Tibial nerve (tissue), 4 donors: ENCODE results near the gene CARM1. TPM values are rescaled to one million over a fixed set of nuclear protein-coding genes. Genes with fewer than 3 reads are reported as not detected.

Source experiments
- DNase-seq, 2 donors: peaks; one replicate each; pipeline ENCODE4 v3.0.0-alpha.2; 2019; ENCODE audit warnings: low spot score in 2 of 2
- H3K27ac ChIP-seq, 4 donors: fragments of 200-600 bp; sonication (generic) in 3 of 4; one replicate each; pipeline ENCODE4 v1.5.1; 2017 to 2019; ENCODE audit warnings: mild to moderate bottlenecking in 1 of 4
- H3K27me3 ChIP-seq, 2 donors: fragments of 200-600 bp; sonication (generic) in 1 of 2; one replicate each; pipeline versions ENCODE4 v1.5.1 to v1.6.0; 2017 to 2019
- H3K36me3 ChIP-seq, 3 donors: fragments of 200-600 bp; sonication (generic); one replicate each; pipeline ENCODE4 v1.5.1; 2018 to 2019
- H3K4me1 ChIP-seq, 4 donors: fragments of 200-600 bp; sonication (generic) in 3 of 4; one replicate each; pipeline ENCODE4 v1.5.1; 2017 to 2019
- H3K4me3 ChIP-seq, 4 donors: fragments of 200-600 bp; sonication (generic) in 3 of 4; one replicate each; pipeline ENCODE4 v1.5.1; 2017 to 2019; ENCODE audit warnings: mild to moderate bottlenecking in 1 of 4, moderate library complexity in 1 of 4
- H3K9me3 ChIP-seq, 4 donors: fragments of 200-600 bp; sonication (generic) in 3 of 4; one replicate each; pipeline ENCODE4 v1.5.1; 2017 to 2019
- EP300 ChIP-seq, 2 donors: sonication (generic); formaldehyde crosslinking; IDR thresholded peaks; one replicate each; pipeline ENCODE4 v1.6.1; 2017; ENCODE audit warnings: antibody characterized with exemption in 2 of 2, mild to moderate bottlenecking in 1 of 2
- POLR2A ChIP-seq, 2 donors: fragments of 450-650 bp; IDR thresholded peaks; one replicate each; pipeline ENCODE4 v1.6.1; 2017; ENCODE audit warnings: antibody characterized with exemption in 2 of 2, mild to moderate bottlenecking in 2 of 2, moderate library complexity in 2 of 2
- WGBS, 2 donors: methylation state at CpG; one replicate each; pipeline ENCODE4 v1.1.5; 2018; 5-methylcytosine and 5-hydroxymethylcytosine counted together
- small RNA-seq: library from RNA; depleted of rRNA; stranded (forward); fragments of <200 nt; gene quantifications from one replicate; pipeline ENCODE3, GENCODE V24; 2016
- total RNA-seq, 4 donors: library from RNA; depleted of rRNA; stranded (reverse); fragments of >200 nt; gene quantifications; one replicate each; pipeline ENCODE4 v1.1.0, GENCODE V29; 2016
- TF ChIP-seq, protein P1 (sequence below), 5 experiments: fragments of 200-600 bp in 3 of 5; fragments of 450-650 bp in 2 of 5; sonication (generic) in 3 of 5; IDR thresholded peaks; one replicate each; pipeline ENCODE4 v1.5.1; 2016 to 2019; ENCODE audit warnings: antibody characterized with exemption in 5 of 5, mild to moderate bottlenecking in 3 of 5, moderate library complexity in 2 of 5

The CARM1 gene
- total RNA-seq, 4 donors from 2014 or later: 13.5 to 22.8 (median 14.0) TPM

DNA sequence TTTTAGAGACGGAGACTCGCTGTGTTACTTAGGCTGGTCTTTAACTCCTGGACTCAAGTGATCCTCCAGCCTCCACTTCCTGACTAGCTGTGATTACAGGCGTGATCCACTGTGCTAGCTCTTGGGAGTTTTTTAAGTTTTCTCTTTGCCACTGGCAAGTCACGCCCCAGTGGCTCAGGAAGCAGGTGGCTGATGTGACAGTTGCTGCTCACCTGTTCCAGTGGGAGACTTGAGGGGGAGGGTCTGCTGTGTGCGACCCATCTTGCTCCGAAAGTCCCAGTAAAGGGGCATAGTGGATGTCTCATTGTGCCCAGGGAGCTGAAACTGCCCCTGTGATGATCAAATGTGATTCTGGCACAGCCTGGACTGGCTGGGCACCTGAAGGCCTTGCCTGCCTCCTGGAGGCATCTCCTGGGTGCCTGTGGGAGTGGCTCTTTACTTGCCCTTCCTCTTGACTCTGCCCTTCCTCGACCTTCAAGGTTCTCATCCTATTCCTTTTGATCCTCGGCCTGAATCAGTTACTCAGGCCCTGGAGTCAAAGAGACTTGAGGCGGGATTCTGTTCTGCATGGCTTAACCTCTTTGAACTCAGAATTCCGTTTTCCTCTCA is 97.3 kb downstream of the CARM1 start:
- WGBS, 2 donors: 44 to 54% methylated on average over 8 to 10 of the region's 10 CpGs
- H3K36me3 ChIP-seq: peaks cover 0 to 11% (median 0%) of the 10 kb centered on the region in 3 donors
- no peak for DNase-seq
- H3K27me3 ChIP-seq: no peaks in the 10 kb centered on the region
- TF ChIP-seq, protein P1, sequence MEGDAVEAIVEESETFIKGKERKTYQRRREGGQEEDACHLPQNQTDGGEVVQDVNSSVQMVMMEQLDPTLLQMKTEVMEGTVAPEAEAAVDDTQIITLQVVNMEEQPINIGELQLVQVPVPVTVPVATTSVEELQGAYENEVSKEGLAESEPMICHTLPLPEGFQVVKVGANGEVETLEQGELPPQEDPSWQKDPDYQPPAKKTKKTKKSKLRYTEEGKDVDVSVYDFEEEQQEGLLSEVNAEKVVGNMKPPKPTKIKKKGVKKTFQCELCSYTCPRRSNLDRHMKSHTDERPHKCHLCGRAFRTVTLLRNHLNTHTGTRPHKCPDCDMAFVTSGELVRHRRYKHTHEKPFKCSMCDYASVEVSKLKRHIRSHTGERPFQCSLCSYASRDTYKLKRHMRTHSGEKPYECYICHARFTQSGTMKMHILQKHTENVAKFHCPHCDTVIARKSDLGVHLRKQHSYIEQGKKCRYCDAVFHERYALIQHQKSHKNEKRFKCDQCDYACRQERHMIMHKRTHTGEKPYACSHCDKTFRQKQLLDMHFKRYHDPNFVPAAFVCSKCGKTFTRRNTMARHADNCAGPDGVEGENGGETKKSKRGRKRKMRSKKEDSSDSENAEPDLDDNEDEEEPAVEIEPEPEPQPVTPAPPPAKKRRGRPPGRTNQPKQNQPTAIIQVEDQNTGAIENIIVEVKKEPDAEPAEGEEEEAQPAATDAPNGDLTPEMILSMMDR (IDR thresholded peaks at IDR 0.05): no peak
- TF ChIP-seq EP300 (IDR thresholded peaks at IDR 0.05): no peak
- no peak for TF ChIP-seq POLR2A (IDR thresholded peaks at IDR 0.05)
- no peak overlapping the region for H3K4me3 ChIP-seq
- peaks cover 0 to 32% (median 2%) of the 10 kb centered on the region in 4 donors for H3K4me1 ChIP-seq
- H3K9me3 ChIP-seq: no peaks in the 10 kb centered on the region
- peak overlapping the region in 2 of 4 donors; percentile 38 to 43 for H3K27ac ChIP-seq

DNA sequence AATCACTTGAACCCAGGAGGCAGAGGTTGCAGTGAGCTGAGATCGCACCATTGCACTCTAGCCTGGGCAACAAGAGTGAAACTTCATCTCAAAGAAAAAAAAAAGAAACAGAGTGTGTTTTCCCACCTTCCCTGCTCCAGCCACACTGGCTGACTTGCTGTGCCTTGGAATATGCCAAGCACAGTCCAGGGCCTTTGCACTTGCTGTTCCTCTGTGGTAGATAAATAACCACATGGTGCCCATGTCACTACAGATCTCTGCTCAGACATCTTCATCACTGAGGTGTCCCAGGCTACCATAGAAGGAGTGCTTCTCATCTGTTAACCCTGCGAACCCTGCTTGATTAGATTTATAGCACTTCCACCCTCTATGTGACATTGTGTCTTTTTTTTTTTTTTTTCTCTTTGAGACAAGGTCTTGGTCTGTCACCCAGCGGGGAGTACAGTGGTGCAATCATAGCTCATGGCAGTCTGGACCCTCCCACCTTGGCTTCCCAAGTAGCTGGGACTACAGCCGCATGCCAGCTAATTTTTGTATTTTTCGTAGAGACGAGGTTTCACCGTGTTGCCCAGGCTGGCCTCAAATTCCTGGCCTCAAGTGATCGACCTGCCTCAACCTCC is 99.9 kb downstream of the CARM1 start:
- TF ChIP-seq EP300 (IDR thresholded peaks at IDR 0.05) (no peak), POLR2A (IDR thresholded peaks at IDR 0.05) (no peak)
- TF ChIP-seq, protein P1 (IDR thresholded peaks at IDR 0.05): no peak
- 81 to 94% methylated on average over 8 of the region's 8 CpGs for WGBS, 2 donors
- DNase-seq: no peak
- H3K36me3 ChIP-seq: peaks cover 0 to 4% (median 0%) of the 10 kb centered on the region in 3 donors
- no peaks in the 10 kb centered on the region for H3K27me3 ChIP-seq
- H3K4me1 ChIP-seq: peaks cover 0 to 33% (median 15%) of the 10 kb centered on the region in 4 donors
- no peaks in the 10 kb centered on the region for H3K9me3 ChIP-seq
- H3K27ac ChIP-seq: no peak overlapping the region
- no peak overlapping the region for H3K4me3 ChIP-seq

Small RNA genes lying within 50 kb of the gene (small RNA-seq; reads per million reads assigned to genes)
- gene MIR6793: 0.38 reads per million

Other genes with a start within 250 kb of the CARM1 start
- gene SLC44A2, start 246.0 kb upstream of the CARM1 start, total RNA-seq: 100 to 1,000 TPM; 104 to 193 (median 132) TPM
- gene ILF3, start 217.2 kb upstream of the CARM1 start, total RNA-seq: 100 to 1,000 TPM; 109 to 166 (median 127) TPM
- 100 to 1,000 TPM in 1 of 4 donors, 10 to 100 TPM in 3; 43.7 to 134 (median 65.3) TPM for gene QTRT1, start 170.1 kb upstream of the CARM1 start, total RNA-seq
- gene DNM2, start 153.5 kb upstream of the CARM1 start, total RNA-seq: 100 to 1,000 TPM in 3 of 4 donors, 10 to 100 TPM in 1; 99.4 to 220 (median 140) TPM
- gene TMED1, start 35.3 kb upstream of the CARM1 start, total RNA-seq: 10 to 100 TPM; 18.0 to 33.7 (median 29.7) TPM
- gene C19orf38, start 23.1 kb upstream of the CARM1 start, total RNA-seq: 1 to 10 TPM in 2 of 4 donors, under 1 TPM in 2; 0.42 to 4.5 (median 2.4) TPM
- gene YIPF2, start 57.1 kb downstream of the CARM1 start, total RNA-seq: 10 to 100 TPM; 50.0 to 69.3 (median 56.4) TPM
- gene TIMM29, start 57.3 kb downstream of the CARM1 start, total RNA-seq: 10 to 100 TPM; 27.1 to 40.4 (median 32.8) TPM
- 100 to 1,000 TPM in 1 of 4 donors, 10 to 100 TPM in 3; 54.2 to 122 (median 73.9) TPM for gene SMARCA4, start 89.5 kb downstream of the CARM1 start, total RNA-seq
- 10 to 100 TPM; 22.6 to 45.6 (median 35.7) TPM for gene LDLR, start 217.9 kb downstream of the CARM1 start, total RNA-seq